Femur (tissue), 1 donor: ENCODE results near the gene CHAT.

Experiments
- DNase-seq: peaks from one replicate; pipeline ENCODE4 v3.0.0-alpha.2; 2017

Gene CHAT

GRCh38 chr10:49688920-49689319 is 75.1 kb downstream of the CHAT start:
- DNase-seq: no peak

- DNase-seq: no peak
These were observed 76.2 kb downstream of the CHAT start for GRCh38 chr10:49689882-49690510.

- no peak for DNase-seq
These were observed 77.0 kb downstream of the CHAT start for GRCh38 chr10:49690698-49691356.

- DNase-seq: no peak
These were observed 77.8 kb downstream of the CHAT start for GRCh38 chr10:49691588-49691987.

GRCh38 chr10:49694466-49694865 is 80.6 kb downstream of the CHAT start:
- no peak for DNase-seq

GRCh38 chr10:49696311-49696710 is 82.5 kb downstream of the CHAT start:
- no peak for DNase-seq

- DNase-seq: no peak
These were observed 84.8 kb downstream of the CHAT start for GRCh38 chr10:49698679-49699078.

- DNase-seq: no peak
These were observed 86.4 kb downstream of the CHAT start for GRCh38 chr10:49700211-49700610.

GRCh38 chr10:49700997-49701396 is 87.2 kb downstream of the CHAT start:
- no peak for DNase-seq

GRCh38 chr10:49707585-49707984 is 93.7 kb downstream of the CHAT start:
- no peak for DNase-seq

- no peak for DNase-seq
These were observed 96.1 kb downstream of the CHAT start for GRCh38 chr10:49709934-49710333.

- DNase-seq: no peak
These were observed 97.1 kb downstream of the CHAT start for GRCh38 chr10:49710966-49711365.

- no peak for DNase-seq
These were observed 97.6 kb downstream of the CHAT start for GRCh38 chr10:49711481-49711880.

GRCh38 chr10:49713266-49713665 is 99.4 kb downstream of the CHAT start:
- no peak for DNase-seq
